ENCODE measurements around the gene RIPOR3. TPM values are rescaled to one million over a fixed set of nuclear protein-coding genes. Genes with fewer than 3 reads are reported as not detected.
"Not testable (repeated sequence)": the region's sequence is repeated elsewhere in the genome, so short reads cannot be mapped to it uniquely, and the experiment has no call there.

The RIPOR3 gene
- polyA plus RNA-seq, 4 donors: 6.2 to 7.1 (median 6.6) TPM

- no peak for DNase-seq (ENCODE audit: low read depth in 4 of 4, low spot score in 3 of 4)
Observed at GRCh38 chr20:50615407-50615806, 75.9 kb downstream of the RIPOR3 start.

- DNase-seq (ENCODE audit: low read depth in 4 of 4, low spot score in 3 of 4): no peak
Observed at GRCh38 chr20:50613438-50614169, 77.7 kb downstream of the RIPOR3 start.

GRCh38 chr20:50611128-50611810 is 80.1 kb downstream of the RIPOR3 start:
- DNase-seq (ENCODE audit: low read depth in 4 of 4, low spot score in 3 of 4): no peak

GRCh38 chr20:50610212-50610718 is 81.1 kb downstream of the RIPOR3 start:
- DNase-seq (ENCODE audit: low read depth in 4 of 4, low spot score in 3 of 4): no peak

- no peak for DNase-seq (ENCODE audit: low read depth in 4 of 4, low spot score in 3 of 4)
Observed at GRCh38 chr20:50609438-50609989, 81.8 kb downstream of the RIPOR3 start.

- no peak for DNase-seq (ENCODE audit: low read depth in 4 of 4, low spot score in 3 of 4)
Observed at GRCh38 chr20:50608750-50609104, 82.6 kb downstream of the RIPOR3 start.

- DNase-seq (ENCODE audit: low read depth in 4 of 4, low spot score in 3 of 4): no peak
Observed at GRCh38 chr20:50607850-50608749, 83.2 kb downstream of the RIPOR3 start.

GRCh38 chr20:50607436-50607835 is 83.9 kb downstream of the RIPOR3 start:
- DNase-seq (ENCODE audit: low read depth in 4 of 4, low spot score in 3 of 4): no peak

GRCh38 chr20:50605136-50605535 is 86.2 kb downstream of the RIPOR3 start:
- no peak for DNase-seq (ENCODE audit: low read depth in 4 of 4, low spot score in 3 of 4)

GRCh38 chr20:50604451-50604850 is 86.9 kb downstream of the RIPOR3 start:
- DNase-seq (ENCODE audit: low read depth in 4 of 4, low spot score in 3 of 4): no peak

- DNase-seq (ENCODE audit: low read depth in 4 of 4, low spot score in 3 of 4): no peak
Observed at GRCh38 chr20:50602432-50603088, 88.8 kb downstream of the RIPOR3 start.

GRCh38 chr20:50601511-50602431 is 89.6 kb downstream of the RIPOR3 start:
- no peak for DNase-seq (ENCODE audit: low read depth in 4 of 4, low spot score in 3 of 4)

- DNase-seq (ENCODE audit: low read depth in 4 of 4, low spot score in 3 of 4): no peak
Observed at GRCh38 chr20:50600281-50600895, 91.0 kb downstream of the RIPOR3 start.

GRCh38 chr20:50598768-50599167 is 92.6 kb downstream of the RIPOR3 start:
- not testable (repeated sequence) for DNase-seq (ENCODE audit: low read depth in 4 of 4, low spot score in 3 of 4)

- DNase-seq (ENCODE audit: low read depth in 4 of 4, low spot score in 3 of 4): no peak
Observed at GRCh38 chr20:50598074-50598473, 93.3 kb downstream of the RIPOR3 start.

- DNase-seq (ENCODE audit: low read depth in 4 of 4, low spot score in 3 of 4): no peak
Observed at GRCh38 chr20:50597406-50597969, 93.9 kb downstream of the RIPOR3 start.

GRCh38 chr20:50596694-50597021 is 94.7 kb downstream of the RIPOR3 start:
- no peak for DNase-seq (ENCODE audit: low read depth in 4 of 4, low spot score in 3 of 4)

- no peak for DNase-seq (ENCODE audit: low read depth in 4 of 4, low spot score in 3 of 4)
Observed at GRCh38 chr20:50595988-50596693, 95.2 kb downstream of the RIPOR3 start.
